HS-27A (cell line): Measurements from ENCODE around the gene CHD5.

Source experiments
- DNase-seq: peaks from one replicate; pipeline ENCODE4 v3.0.0-alpha.2; 2012; ENCODE audit warnings: low read depth, missing footprints

CHD5 gene

DNA sequence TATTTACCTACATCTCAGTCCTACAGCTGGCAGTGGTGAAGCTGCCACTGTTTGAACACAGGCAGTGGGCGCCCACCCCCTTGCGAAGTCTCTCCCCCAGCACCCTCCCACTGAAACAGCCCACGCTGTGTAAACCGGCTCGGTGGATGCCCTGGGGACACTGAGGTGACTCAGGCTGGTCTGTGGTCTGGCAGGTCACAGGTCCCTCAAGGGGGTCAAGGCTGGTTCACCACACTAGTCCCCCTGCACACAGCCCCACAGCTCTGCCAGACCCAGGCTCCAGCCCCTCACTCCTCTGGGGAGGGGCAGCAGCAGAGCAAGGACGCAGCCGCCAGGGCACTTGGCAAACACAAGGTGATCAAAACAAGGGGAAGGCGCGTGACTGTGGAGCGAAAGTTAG is 7.6 kb downstream of the CHD5 start:
- DNase-seq, result no peak

DNA sequence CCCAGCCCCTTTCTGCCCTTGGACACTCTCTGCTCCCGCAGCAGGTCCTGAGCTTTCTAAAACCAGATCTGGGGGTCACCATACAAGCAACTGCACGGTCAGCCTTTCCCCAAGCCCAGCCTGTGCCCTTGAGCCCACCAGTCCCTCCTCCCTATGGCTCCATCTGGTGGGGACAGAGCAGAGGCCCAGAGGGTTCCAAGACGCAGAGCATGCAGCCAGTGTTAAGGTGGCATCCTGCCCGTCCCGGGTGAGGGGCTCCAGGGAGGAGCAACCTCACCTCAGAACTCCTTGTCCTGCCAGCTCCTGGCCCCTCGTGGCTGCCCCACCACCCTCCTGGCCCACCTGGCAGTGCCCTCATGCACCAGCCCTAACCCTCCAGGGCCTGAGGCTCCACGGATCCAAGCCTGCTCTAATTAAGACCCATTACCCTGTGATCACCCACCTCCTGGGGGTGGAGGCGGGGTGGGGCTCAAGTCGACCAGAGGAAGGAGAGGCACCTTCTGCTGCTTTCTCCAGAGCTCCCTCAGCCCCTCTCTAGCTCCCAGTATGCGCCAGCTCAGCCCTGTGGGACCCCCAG is 8.5 kb downstream of the CHD5 start:
- no peak for DNase-seq

- DNase-seq, result no peak
These were observed 9.3 kb downstream of the CHD5 start for GRCh38 chr1:6170742-6171201.

GRCh38 chr1:6170116-6170741 is 9.9 kb downstream of the CHD5 start:
- no peak for DNase-seq

DNA sequence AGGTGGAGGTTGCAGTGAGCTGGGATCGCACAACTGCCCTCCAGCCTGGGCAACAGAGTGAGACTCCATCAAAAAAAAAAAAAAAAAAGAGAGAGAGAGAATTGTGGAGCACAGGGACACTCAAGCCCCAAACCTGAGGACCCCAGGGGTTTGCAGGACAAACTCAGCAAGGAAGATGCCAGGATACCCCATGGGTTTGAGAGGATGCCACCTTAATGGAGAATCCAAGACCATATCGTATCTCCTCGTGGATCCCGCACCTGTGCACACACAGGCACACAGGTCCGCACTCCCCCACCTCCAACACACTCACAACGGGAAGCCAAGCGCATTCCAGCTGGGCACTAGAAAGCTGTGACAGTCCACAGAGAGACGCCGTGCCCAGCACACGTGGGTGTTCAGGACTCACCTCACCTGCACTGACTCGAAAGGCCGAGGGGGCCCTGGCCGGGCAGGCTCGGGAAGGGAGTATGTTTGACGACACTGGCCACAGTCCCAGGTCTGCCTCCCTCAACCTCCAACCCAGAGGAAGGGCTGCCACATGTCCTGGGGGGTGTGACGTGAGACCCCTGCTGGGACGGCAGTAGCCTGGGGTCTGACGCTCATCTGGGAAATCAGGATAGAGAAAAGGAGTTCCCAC is 11.1 kb downstream of the CHD5 start:
- no peak for DNase-seq

DNA sequence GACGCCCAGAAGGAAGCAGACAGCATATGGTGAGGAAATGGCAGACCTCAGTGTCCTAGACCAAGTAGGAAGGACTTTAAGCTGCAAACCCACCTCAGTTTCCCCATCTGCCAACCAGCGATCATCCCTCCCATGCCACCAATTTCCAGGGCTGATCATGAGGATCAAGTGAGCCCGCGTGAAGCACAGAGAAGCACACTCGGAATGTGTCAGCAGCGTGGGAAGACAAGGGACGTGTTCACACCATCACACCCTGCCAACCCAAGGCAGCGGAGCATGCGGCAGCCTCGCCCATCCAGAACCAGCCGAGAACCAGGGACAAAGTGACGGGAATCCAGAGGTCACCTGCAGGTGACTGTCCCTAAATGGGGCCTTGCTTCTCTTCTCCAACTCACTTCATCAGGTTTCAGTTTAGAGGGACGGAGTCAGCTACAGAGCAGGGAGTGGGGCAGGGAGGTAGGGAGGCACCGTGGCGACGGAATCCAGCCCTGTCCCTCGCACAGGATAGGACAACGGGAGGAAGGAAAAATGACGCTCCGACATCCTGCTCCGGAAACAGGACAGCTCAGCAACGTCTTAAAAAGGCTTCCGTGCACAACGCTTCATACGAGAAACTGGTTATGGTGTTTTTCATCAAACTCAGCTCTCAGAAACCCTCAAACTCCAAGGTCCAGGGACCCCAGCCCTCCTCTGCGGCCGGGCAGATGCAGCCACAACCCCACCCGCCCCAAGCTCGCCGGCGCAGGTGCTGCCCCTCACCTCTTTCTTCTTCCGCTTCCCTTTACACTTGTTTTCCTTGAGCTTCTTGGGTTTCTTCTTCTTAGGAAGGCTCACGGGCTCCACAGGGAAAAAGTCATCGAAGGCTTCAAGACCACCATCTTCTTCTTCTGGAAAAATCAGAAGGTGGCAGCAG is 12.5 kb downstream of the CHD5 start:
- DNase-seq, result no peak

- DNase-seq, result no peak
These were observed 13.3 kb downstream of the CHD5 start for GRCh38 chr1:6166655-6167390.

DNA sequence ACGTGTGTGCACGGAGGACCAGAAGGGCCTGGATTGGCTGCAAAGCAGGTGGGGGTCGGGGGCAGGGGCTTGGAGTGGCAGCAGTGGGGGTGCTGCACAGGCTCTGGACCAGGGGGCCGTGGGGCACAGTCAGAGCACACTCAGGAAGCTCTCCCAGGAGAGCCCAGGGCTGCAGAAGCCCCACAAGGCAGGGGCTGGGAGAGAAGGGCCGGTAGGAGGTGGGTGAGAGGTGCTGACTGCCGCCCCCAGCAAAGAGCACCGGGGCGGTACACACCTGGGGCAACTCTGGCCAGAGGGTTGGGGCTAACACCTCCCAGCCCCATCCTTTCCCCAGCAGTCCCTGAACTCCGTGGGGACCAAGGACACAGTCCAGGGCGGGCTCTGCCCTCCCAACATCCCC is 13.9 kb downstream of the CHD5 start:
- no peak for DNase-seq

GRCh38 chr1:6165441-6165985 is 14.6 kb downstream of the CHD5 start:
- no peak for DNase-seq

- DNase-seq, result no peak
These were observed 15.1 kb downstream of the CHD5 start for GRCh38 chr1:6165027-6165426.

DNA sequence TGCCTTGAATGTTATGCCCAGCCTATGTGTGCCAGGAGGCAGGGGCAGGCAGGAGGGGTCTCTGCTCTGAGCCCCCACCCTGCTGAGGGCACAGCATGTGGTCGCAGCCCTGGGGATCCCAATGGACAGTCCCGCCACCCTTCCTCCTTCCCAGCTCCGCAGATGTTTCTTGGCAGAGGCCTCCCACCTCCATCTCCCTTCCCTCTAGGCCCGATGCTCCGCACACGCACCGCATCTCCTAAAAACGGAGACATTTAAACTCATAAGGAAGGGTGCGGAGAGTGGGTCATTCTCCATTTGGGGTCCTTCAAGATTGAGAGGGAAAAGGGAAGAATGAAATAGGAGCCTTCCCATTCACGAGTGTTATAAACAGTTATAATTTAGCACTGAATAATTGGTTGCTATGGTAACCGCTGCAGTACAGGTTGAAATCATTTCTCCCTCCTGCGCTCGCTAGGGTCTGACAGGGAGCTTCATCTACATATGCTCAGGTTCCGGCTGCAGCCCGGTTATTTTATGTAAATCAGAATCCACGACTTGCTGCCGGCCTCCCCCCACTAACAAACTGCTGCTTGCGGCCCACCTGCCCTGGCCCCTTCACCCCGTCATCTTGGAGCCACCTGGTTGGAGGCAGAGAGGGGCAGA is 16.0 kb downstream of the CHD5 start:
- DNase-seq, result no peak

DNA sequence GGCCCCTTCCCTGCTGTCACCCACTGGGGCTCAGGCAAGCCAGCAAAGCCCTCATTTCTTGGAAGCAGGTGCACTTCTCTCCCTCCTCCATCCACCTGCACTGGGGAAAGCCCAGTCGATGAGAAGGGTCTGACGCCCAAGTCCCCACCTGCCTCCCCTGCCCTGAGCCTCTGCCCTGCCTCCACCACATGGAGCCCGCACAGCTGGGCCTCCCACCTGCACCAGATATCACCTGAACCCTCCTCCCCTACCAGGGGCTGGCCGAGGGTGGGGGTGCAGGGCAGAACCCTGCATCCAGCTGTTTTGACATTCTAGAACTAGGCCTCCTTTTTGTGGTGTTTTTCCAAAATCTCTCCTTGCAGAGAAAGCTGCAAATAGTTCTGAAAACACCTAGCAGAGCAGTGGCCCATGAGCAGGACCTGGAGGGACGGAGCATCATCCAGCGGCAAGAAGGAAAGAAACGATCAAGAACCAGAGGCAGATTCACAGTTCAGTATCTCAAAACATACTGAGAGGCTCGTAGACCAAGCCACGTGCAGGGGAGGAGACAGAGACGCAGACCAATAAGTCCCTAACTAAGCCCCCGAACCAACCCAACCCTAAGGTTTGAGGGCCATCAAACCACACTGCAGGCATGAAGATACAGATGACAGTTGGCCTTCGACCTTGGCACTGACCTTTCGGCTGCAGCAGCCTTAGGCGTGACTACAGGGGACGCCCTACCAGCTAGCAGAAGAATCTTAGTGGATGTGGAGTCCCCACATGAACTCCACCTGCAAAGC is 16.7 kb downstream of the CHD5 start:
- no peak for DNase-seq

GRCh38 chr1:6162773-6163172 is 17.3 kb downstream of the CHD5 start:
- DNase-seq, result no peak

GRCh38 chr1:6162341-6162740 is 17.8 kb downstream of the CHD5 start:
- DNase-seq, result no peak

DNA sequence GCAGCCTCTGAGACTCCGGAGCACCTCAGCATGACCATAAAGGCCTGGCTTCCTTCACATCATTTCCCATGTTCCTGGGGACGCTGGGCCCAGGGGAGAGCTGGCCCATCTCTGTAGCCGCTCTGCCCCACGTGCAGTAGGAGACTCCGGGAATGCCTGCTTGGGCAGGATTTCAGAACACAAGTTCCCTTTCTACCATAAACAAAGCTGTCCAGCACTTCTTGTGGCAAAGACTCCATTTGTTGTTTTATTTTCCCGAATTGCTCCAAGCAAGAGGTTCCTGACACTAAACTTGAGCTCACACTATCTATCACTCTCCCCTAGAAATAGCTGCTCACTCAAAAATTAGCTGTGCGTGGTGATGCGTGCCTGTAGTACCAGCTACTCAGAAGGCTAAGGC is 21.9 kb downstream of the CHD5 start:
- DNase-seq, result no peak

GRCh38 chr1:6157528-6158174 is 22.5 kb downstream of the CHD5 start:
- DNase-seq, result no peak

- no peak for DNase-seq
These were observed 23.0 kb downstream of the CHD5 start for GRCh38 chr1:6157132-6157527.

- no peak for DNase-seq
These were observed 25.4 kb downstream of the CHD5 start for GRCh38 chr1:6154525-6155319.

DNA sequence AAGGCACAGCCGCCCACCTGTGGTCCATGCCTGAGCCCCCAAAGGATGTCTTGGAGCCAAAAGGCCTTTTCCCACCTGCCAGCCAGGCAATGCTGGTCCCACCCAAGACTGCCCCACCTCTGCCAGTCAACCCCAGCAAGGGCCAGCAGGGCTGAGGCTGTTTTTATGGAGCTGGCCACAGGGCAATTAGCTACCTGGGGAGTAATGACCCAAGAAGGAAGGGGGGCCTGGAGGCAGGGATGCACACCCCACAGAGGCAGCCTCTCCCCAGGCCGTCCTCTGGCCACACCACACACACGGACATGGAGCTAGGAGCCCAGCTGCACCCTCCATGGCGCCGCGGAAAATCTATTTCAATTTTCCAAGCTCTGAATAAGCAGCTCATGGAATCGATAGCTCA is 27.2 kb downstream of the CHD5 start:
- no peak for DNase-seq
